Tibial nerve (tissue), 4 donors: ENCODE measurements around the gene PSMD9.

Experiments
- EP300 ChIP-seq, 2 donors: sonication (generic); formaldehyde crosslinking; IDR thresholded peaks; one replicate each; pipeline ENCODE4 v1.6.1; 2017; ENCODE audit warnings: antibody characterized with exemption in 2 of 2, mild to moderate bottlenecking in 1 of 2
- TF ChIP-seq, protein P1 (sequence below), 5 experiments: fragments of 200-600 bp in 3 of 5; fragments of 450-650 bp in 2 of 5; sonication (generic) in 3 of 5; IDR thresholded peaks; one replicate each; pipeline ENCODE4 v1.5.1; 2016 to 2019; ENCODE audit warnings: antibody characterized with exemption in 5 of 5, mild to moderate bottlenecking in 3 of 5, moderate library complexity in 2 of 5

DNA sequence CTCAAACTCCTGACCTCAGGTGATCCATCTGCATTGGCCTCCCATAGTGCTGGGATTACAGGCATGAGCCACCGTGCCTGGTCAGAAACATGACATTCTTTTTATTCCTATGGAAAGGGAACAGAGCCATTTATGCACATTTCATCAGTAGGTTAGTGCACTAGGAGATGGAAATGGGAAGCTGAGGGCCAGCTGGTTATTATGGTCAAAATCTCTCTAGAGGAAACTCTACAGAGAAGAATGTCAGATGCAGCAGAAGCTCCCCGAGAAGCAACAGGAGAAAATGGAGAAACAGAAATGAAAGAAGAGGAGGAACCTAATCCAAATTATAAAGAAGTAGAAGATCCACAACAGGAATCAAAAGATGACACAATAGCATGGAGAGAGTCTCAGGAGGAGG is 32.5 kb downstream of the PSMD9 start:
- TF ChIP-seq, protein P1, sequence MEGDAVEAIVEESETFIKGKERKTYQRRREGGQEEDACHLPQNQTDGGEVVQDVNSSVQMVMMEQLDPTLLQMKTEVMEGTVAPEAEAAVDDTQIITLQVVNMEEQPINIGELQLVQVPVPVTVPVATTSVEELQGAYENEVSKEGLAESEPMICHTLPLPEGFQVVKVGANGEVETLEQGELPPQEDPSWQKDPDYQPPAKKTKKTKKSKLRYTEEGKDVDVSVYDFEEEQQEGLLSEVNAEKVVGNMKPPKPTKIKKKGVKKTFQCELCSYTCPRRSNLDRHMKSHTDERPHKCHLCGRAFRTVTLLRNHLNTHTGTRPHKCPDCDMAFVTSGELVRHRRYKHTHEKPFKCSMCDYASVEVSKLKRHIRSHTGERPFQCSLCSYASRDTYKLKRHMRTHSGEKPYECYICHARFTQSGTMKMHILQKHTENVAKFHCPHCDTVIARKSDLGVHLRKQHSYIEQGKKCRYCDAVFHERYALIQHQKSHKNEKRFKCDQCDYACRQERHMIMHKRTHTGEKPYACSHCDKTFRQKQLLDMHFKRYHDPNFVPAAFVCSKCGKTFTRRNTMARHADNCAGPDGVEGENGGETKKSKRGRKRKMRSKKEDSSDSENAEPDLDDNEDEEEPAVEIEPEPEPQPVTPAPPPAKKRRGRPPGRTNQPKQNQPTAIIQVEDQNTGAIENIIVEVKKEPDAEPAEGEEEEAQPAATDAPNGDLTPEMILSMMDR (IDR thresholded peaks at IDR 0.05): no peak
- no peak for TF ChIP-seq EP300 (IDR thresholded peaks at IDR 0.05)
